SK-N-SH (cell line): ENCODE results near the gene MTF2. TPM values are rescaled to one million over a fixed set of nuclear protein-coding genes. Genes with fewer than 3 reads are reported as not detected.

ENCODE experiments used
- CTCF ChIA-PET: fragments of 300-600, 350-600 bp; formaldehyde crosslinking; extraction: SDS; loops from one replicate; lab custom pipeline; 2021; lab: Yijun Ruan, JAX
- POLR2A ChIA-PET: fragments of 350-600 bp; sonication (Branson Sonifier 250); formaldehyde crosslinking; extraction: SDS; loops from one replicate; lab custom pipeline; 2020; ENCODE audit warnings: antibody characterized with exemption, inconsistent platforms; lab: Yijun Ruan, JAX
- DNase-seq: peaks from one replicate; pipeline ENCODE4 v3.0.0; 2012
- H2AFZ ChIP-seq: fragments of 200-600 bp; sonication (generic); 2 replicates; pipeline ENCODE4 v1.8.1; 2016; ENCODE audit warnings: antibody characterized with exemption, mild to moderate bottlenecking, low read depth
- H3F3A ChIP-seq: fragments of 200-600 bp; sonication (generic); replicated peaks from 2 replicates; pipeline ENCODE3; 2016; ENCODE audit warnings: antibody characterized with exemption, mild to moderate bottlenecking; ENCODE audit not compliant: insufficient read depth
- H3K27ac ChIP-seq, 2 experiments: fragments of 200-500 bp in 1 of 2; fragments of 200-600 bp in 1 of 2; sonication (Bioruptor generic) in 1 of 2; sonication (generic), shearing (Covaris generic) in 1 of 2; 2 replicates each; pipeline versions ENCODE4 v1.5.1 to v1.6.1; 2014 to 2016; ENCODE audit warnings: low read depth in 2 of 2, inconsistent platforms in 1 of 2, low read length in 1 of 2, mild to moderate bottlenecking in 1 of 2, mixed read lengths in 1 of 2
- H3K27me3 ChIP-seq: fragments of 200-600 bp; sonication (generic), shearing (Covaris generic); 2 replicates; pipeline ENCODE4 v1.6.1; 2016; ENCODE audit warnings: mixed run types; ENCODE audit not compliant: insufficient read depth
- H3K36me3 ChIP-seq, 2 experiments: fragments of 200-500 bp in 1 of 2; fragments of 200-600 bp in 1 of 2; sonication (Bioruptor generic) in 1 of 2; sonication (generic) in 1 of 2; replicated peaks in 1 of 2; 2 replicates each; pipeline versions ENCODE3 to v1.5.1; 2014 to 2016; ENCODE audit warnings: low read length in 1 of 2, mild to moderate bottlenecking in 1 of 2; ENCODE audit not compliant: insufficient read depth in 2 of 2, control insufficient read depth in 1 of 2
- H3K4me1 ChIP-seq, 2 experiments: fragments of 200-500 bp in 1 of 2; fragments of 200-600 bp in 1 of 2; sonication (Bioruptor generic) in 1 of 2; sonication (generic), shearing (Covaris generic) in 1 of 2; 2 replicates each; pipeline versions ENCODE4 v1.5.1 to v1.6.1; 2014 to 2016; ENCODE audit warnings: low read depth in 1 of 2, low read length in 1 of 2, mixed run types in 1 of 2; ENCODE audit not compliant: insufficient read depth in 2 of 2, control insufficient read depth in 1 of 2
- H3K4me2 ChIP-seq: fragments of 200-600 bp; sonication (generic), shearing (Covaris generic); 2 replicates; pipeline ENCODE4 v1.6.1; 2017; ENCODE audit warnings: mixed run types
- H3K4me3 ChIP-seq, 2 experiments: fragments of 200-500 bp in 1 of 2; fragments of 200-600 bp in 1 of 2; sonication (Bioruptor generic) in 1 of 2; sonication (generic), shearing (Covaris generic) in 1 of 2; 2 replicates each; pipeline versions ENCODE4 v1.5.1 to v1.8.1; 2014 to 2016; ENCODE audit warnings: low read depth in 2 of 2, inconsistent platforms in 1 of 2, low read length in 1 of 2, mild to moderate bottlenecking in 1 of 2, mixed read lengths in 1 of 2, moderate library complexity in 1 of 2
- H3K79me2 ChIP-seq: fragments of 200-600 bp; sonication (generic); 2 replicates; pipeline ENCODE4 v1.8.1; 2017; ENCODE audit warnings: mild to moderate bottlenecking; ENCODE audit not compliant: insufficient read depth
- H3K9ac ChIP-seq: fragments of 200-600 bp; sonication (generic); 2 replicates; pipeline ENCODE4 v1.6.1; 2017; ENCODE audit warnings: mixed run types
- H3K9me2 ChIP-seq: fragments of 200-600 bp; sonication (generic); 2 replicates; pipeline ENCODE4 v1.6.1; 2017; ENCODE audit warnings: mixed run types
- H3K9me3 ChIP-seq: fragments of 200-600 bp; sonication (generic); 2 replicates; pipeline ENCODE4 v1.6.1; 2017; ENCODE audit warnings: mixed run types, mild to moderate bottlenecking, moderate library complexity
- H4K20me1 ChIP-seq: fragments of 200-600 bp; sonication (generic); 2 replicates; pipeline ENCODE4 v1.6.1; 2017; ENCODE audit warnings: mild to moderate bottlenecking, mixed run types; ENCODE audit not compliant: insufficient read depth
- CHD2 ChIP-seq: fragments of 150-350 bp; IDR thresholded peaks from 2 replicates; pipeline ENCODE4 v1.6.1; 2018; ENCODE audit warnings: low read length; ENCODE audit not compliant: partially characterized antibody
- EZH2phosphoT487 ChIP-seq: fragments of 200-600 bp; sonication (generic); IDR thresholded peaks from 2 replicates; pipeline ENCODE4 v1.6.1; 2017; ENCODE audit warnings: low read depth, mixed run types, mild to moderate bottlenecking, antibody characterized with exemption, moderate library complexity, borderline replicate concordance
- FOSL2 ChIP-seq: IDR thresholded peaks from 2 replicates; pipeline ENCODE4 v1.4.0; 2012; ENCODE audit warnings: low read depth, mild to moderate bottlenecking, moderate library complexity, borderline replicate concordance
- FOXM1 ChIP-seq: IDR thresholded peaks from 2 replicates; pipeline ENCODE4 v1.4.0; 2012; ENCODE audit warnings: low read depth, mild to moderate bottlenecking
- JUND ChIP-seq: IDR thresholded peaks from 2 replicates; pipeline ENCODE4 v1.4.0; 2012
- RCOR1 ChIP-seq: fragments of 150-350 bp; IDR thresholded peaks from 2 replicates; pipeline ENCODE4 v1.6.1; 2017; ENCODE audit warnings: antibody characterized with exemption, low read length
- REST ChIP-seq: IDR thresholded peaks from 2 replicates; pipeline ENCODE4 v1.6.1; 2012; ENCODE audit warnings: mild to moderate bottlenecking, low read depth, low read length, moderate library complexity
- RXRA ChIP-seq: IDR thresholded peaks from 2 replicates; pipeline ENCODE4 v1.4.0; 2012; ENCODE audit warnings: low read depth, mild to moderate bottlenecking, borderline replicate concordance
- SIN3A ChIP-seq: IDR thresholded peaks from 2 replicates; pipeline ENCODE4 v1.6.1; 2012; ENCODE audit warnings: low read depth, mild to moderate bottlenecking, low read length, moderate library complexity, borderline replicate concordance
- SMC3 ChIP-seq: IDR thresholded peaks from 2 replicates; pipeline ENCODE4 v1.6.1; 2012; ENCODE audit warnings: low read depth, low read length, improper control_type of control experiment
- TCF12 ChIP-seq: IDR thresholded peaks from 2 replicates; pipeline ENCODE4 v1.4.0; 2012
- TEAD4 ChIP-seq: IDR thresholded peaks from 2 replicates; pipeline ENCODE4 v1.4.0; 2012; ENCODE audit warnings: mild to moderate bottlenecking, borderline replicate concordance; ENCODE audit not compliant: insufficient read depth
- USF2 ChIP-seq: fragments of 150-350 bp; IDR thresholded peaks from 2 replicates; pipeline ENCODE4 v1.6.1; 2017; ENCODE audit warnings: antibody characterized with exemption, low read length, low read depth, borderline replicate concordance
- YY1 ChIP-seq: IDR thresholded peaks from 2 replicates; pipeline ENCODE4 v1.4.0; 2012; ENCODE audit warnings: low read depth, mild to moderate bottlenecking
- ZBTB33 ChIP-seq: IDR thresholded peaks from 2 replicates; pipeline ENCODE4 v1.4.0; 2012; ENCODE audit warnings: low read depth, borderline replicate concordance
- WGBS: methylation state at CpG from one replicate; pipeline ENCODE4 v1.1.6; 2017; ENCODE audit warnings: low lambda C conversion rate; 5-methylcytosine and 5-hydroxymethylcytosine counted together
- polyA plus RNA-seq, 3 experiments: library from polyadenylated mRNA; depleted of rRNA; stranded (reverse); fragments of >200 nt; gene quantifications; 2 replicates each; pipeline ENCODE4 v1.2.3, GENCODE V29; 2012
- TF ChIP-seq, protein P1 (sequence below): fragments of 200-600 bp; sonication (generic); IDR thresholded peaks from 2 replicates; pipeline ENCODE4 v1.6.1; 2017; ENCODE audit warnings: antibody characterized with exemption, mild to moderate bottlenecking, moderate library complexity

The MTF2 gene
- polyA plus RNA-seq, 1 of the 3 experiments (the other 2 are of a cell fraction): 11.9 TPM

- TF ChIP-seq ZBTB33: no peak
- no peak for TF ChIP-seq YY1
- no peak for TF ChIP-seq FOXM1
Observed at GRCh38 chr1:93111065-93111464, 32.0 kb downstream of the MTF2 start (continued).

- Histone ChIP-seq H4K20me1 (no peaks in the 10 kb centered on the region; the same call in 1 of the 2 replicates), H3K9me2 (no peaks in the 10 kb centered on the region), H3K27me3 (no peaks in the 10 kb centered on the region)
- TF ChIP-seq FOSL2: peak; percentile 33; the same call in 1 of the 2 replicates
- TF ChIP-seq, protein P1, sequence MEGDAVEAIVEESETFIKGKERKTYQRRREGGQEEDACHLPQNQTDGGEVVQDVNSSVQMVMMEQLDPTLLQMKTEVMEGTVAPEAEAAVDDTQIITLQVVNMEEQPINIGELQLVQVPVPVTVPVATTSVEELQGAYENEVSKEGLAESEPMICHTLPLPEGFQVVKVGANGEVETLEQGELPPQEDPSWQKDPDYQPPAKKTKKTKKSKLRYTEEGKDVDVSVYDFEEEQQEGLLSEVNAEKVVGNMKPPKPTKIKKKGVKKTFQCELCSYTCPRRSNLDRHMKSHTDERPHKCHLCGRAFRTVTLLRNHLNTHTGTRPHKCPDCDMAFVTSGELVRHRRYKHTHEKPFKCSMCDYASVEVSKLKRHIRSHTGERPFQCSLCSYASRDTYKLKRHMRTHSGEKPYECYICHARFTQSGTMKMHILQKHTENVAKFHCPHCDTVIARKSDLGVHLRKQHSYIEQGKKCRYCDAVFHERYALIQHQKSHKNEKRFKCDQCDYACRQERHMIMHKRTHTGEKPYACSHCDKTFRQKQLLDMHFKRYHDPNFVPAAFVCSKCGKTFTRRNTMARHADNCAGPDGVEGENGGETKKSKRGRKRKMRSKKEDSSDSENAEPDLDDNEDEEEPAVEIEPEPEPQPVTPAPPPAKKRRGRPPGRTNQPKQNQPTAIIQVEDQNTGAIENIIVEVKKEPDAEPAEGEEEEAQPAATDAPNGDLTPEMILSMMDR: no peak
- TF ChIP-seq, all 33 proteins: peak for 1
- ChIA-PET POLR2A (no interaction called here), CTCF (no interaction called here)
- Histone ChIP-seq H3K4me2 (peak overlapping the region; percentile 13; the same call in 1 of the 2 replicates), H3K36me3 (peaks cover 15 to 40% of the 10 kb centered on the region in 2 experiments), H3K9me3 (peaks cover 3% of the 10 kb centered on the region), H3K4me1 (peaks cover 0 to 16% of the 10 kb centered on the region in 2 experiments; a peak in 2 of 4 replicates), H3K79me2 (peaks cover 80% of the 10 kb centered on the region), H3K9ac (no peak overlapping the region), H3K27ac (peak overlapping the region in 1 of 2 experiments; percentile 32; a peak in 2 of 4 replicates), H3K4me3 (no peak overlapping the region), H3F3A (peaks cover 4% of the 10 kb centered on the region), H2AFZ (peak overlapping the region; percentile 19; the same call in 1 of the 2 replicates)
- no peak for DNase-seq
Observed at GRCh38 chr1:93111561-93111960, 32.5 kb downstream of the MTF2 start.

- Histone ChIP-seq H3K9me3 (peaks cover 2% of the 10 kb centered on the region), H3K9me2 (no peaks in the 10 kb centered on the region), H3K36me3 (peaks cover 17 to 40% of the 10 kb centered on the region in 2 experiments), H3K27ac (no peak overlapping the region), H3K4me3 (no peak overlapping the region), H3K27me3 (no peaks in the 10 kb centered on the region), H3K79me2 (peaks cover 64% of the 10 kb centered on the region), H3K4me2 (no peak overlapping the region), H3F3A (peaks cover 4% of the 10 kb centered on the region), H4K20me1 (no peaks in the 10 kb centered on the region; the same call in 1 of the 2 replicates), H3K4me1 (peaks cover 0 to 16% of the 10 kb centered on the region in 2 experiments; a peak in 2 of 4 replicates), H3K9ac (no peak overlapping the region), H2AFZ (no peak overlapping the region)
- WGBS: 87% methylated on average over 3 of the region's 3 CpGs
- ChIA-PET POLR2A (no interaction called here), CTCF (no interaction called here)
- no peak for DNase-seq
- no peak for TF ChIP-seq SIN3A
- no peak for TF ChIP-seq EZH2phosphoT487
- TF ChIP-seq TEAD4: no peak
- no peak for TF ChIP-seq TCF12
- TF ChIP-seq CHD2: no peak
- TF ChIP-seq REST: no peak
- no peak for TF ChIP-seq SMC3
- TF ChIP-seq RCOR1: no peak
- no peak for TF ChIP-seq RXRA
- no peak for TF ChIP-seq JUND
- no peak for TF ChIP-seq USF2
Observed at GRCh38 chr1:93113127-93113526, 34.0 kb downstream of the MTF2 start.
